HCEC 1CT (cell line): ENCODE results near the gene SERPINB13.

Experiments used
- DNase-seq: peaks from one replicate; pipeline ENCODE4 v3.0.0-alpha.2; 2017

The SERPINB13 gene, protein sequence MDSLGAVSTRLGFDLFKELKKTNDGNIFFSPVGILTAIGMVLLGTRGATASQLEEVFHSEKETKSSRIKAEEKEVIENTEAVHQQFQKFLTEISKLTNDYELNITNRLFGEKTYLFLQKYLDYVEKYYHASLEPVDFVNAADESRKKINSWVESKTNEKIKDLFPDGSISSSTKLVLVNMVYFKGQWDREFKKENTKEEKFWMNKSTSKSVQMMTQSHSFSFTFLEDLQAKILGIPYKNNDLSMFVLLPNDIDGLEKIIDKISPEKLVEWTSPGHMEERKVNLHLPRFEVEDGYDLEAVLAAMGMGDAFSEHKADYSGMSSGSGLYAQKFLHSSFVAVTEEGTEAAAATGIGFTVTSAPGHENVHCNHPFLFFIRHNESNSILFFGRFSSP

DNA sequence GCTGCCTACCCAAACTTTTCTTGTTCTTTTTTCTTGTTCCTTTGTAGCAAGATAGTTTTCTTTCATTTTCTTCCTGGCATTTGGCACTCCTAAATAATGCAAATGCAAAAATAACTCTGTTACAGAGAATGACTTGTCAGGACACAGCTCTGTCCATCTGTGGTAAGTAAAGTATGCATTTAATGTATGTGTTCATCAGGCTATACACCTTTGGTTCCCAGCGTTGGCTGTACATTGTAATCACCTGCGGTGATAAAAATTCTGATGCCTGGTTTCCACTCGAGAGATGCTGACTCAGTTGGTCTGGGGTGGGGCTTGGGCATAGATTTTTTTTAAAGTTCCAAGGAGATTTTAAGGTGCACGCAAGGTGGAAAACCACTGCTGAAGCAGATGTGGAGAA lies at the start of gene SERPINB13:
Gene SERPINB13 (plus strand): TSS at position 378 of the 400 bp plus-strand sequence. CDS start 1,325 bp downstream, outside the sequence.
- DNase-seq: no peak

DNA sequence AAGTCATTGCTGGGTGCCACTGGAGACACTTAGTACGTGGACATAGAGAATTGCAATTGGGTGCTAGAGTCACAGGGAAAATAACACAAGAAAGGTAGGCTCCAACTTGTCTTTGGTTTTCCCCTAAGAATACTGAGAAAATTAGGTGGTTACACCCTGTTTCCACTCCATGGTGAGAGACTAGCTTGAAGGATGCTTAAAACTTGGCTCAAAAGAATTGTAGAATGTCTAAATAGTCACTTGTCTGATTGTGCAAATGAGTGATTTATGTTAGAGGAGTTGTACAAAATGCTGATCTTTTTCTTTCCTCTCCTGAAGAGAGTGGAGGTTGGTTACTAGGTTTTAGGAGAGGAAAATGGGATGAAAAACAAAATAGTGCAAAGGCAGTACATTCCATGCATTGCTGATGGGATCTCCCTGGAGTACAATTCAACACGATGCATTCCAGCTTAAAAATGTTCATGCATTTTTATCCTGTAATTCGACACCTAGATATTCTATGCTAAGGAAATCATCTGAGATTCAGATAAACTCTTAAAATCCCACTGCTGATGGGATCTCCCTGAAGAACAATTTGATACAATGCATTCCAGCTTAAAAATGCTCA lies 47.1 kb upstream of the SERPINB13 start:
- DNase-seq: peak; percentile 54

DNA sequence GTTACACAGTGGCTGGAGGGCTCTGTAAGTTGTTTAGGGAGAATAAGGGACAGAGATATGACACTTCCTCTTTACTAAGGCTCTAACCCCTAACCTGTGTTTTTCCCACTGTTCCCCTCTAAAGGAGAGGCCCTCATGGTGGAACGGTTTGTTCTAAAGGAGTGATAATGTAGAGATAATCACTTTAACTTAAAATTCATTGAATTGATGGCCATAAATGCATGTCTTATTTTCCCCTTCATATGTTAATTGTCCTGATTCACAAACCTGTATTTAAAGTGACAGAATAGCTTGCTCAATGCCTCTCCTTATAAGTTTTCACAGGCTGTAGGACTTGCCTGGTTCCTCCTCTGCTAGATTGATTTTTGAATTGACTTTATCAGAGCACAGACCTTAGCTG lies 45.1 kb upstream of the SERPINB13 start, which contains the start of gene SERPINB12:
Gene SERPINB12 (plus strand): TSS at position 301 of the 400 bp plus-strand sequence. CDS start 13,791 bp downstream, outside the sequence.
- no peak for DNase-seq

DNA sequence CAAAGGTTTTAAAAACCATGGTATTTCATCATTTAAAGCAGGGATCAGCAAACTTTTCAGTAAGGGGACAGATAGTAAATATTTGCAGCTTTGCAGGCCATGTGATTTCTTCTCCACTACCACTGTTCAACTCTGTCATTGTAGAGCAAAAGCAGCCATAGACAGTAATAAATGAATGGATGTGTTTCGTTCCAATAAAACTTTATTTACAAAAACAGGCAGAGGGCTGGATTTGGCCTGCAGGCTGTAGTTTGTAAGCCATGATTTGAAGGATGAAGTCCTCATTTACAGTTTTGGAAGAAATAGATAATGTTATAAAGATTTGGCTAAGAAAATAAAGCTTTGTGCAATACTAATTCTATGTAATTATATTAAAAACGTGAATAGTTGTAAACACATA lies 43.1 kb upstream of the SERPINB13 start:
- DNase-seq: no peak

DNA sequence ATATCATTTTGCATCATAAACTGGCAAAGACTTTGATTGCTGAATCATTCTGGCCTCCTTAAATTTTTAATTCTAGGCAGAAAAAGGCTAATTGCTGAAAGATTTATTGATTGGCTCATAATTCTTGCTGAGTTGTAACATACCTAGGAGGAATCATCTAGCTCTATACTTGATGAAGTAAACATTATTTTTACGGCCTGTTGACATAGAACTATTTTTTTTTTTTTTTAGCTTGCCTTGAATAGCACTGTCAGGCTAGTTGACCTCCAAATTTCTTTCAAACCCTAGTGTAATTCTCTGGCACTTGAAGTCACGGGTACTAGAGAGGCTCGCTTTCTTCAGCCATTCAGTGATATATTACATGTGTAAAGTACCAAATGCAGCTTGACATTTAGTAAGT lies 42.1 kb upstream of the SERPINB13 start:
- no peak for DNase-seq

DNA sequence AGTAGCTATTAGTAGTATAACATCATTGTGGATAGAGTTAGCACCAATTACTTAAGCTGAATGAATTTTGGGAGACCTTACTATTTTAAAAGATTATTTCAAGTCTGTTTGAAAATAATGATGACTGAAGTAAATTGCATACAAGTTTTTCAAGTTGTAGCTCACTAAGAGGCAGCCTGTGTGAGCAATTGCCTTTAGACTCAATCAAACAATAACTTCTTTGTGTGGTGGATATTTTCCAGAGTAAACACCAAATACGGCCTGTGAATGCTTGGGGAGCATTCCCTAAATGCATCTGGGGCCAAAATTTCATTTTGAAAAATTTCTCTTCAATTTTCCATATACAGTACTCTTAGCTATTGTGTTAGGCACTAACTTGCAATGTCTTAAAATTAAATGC lies 37.1 kb upstream of the SERPINB13 start:
- DNase-seq: no peak

DNA sequence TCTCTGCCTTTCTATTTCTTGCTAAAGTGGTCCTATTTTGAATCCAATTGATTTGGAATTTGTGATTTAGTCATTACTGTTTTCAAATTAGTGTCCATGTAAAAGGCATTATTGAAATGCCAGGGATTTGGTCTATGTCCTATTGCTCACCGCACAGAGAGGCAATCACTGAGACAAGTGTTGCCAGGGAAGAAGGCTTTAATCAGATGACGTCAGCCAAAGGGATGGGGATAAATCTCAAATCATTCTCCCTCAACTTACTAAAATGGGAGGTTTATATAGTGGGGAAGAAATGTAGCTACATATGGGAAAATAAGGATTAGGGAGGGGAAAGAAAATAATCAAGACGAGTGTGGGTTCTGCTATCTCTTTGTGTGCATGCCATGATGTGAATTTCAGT lies 35.4 kb upstream of the SERPINB13 start:
- no peak for DNase-seq

DNA sequence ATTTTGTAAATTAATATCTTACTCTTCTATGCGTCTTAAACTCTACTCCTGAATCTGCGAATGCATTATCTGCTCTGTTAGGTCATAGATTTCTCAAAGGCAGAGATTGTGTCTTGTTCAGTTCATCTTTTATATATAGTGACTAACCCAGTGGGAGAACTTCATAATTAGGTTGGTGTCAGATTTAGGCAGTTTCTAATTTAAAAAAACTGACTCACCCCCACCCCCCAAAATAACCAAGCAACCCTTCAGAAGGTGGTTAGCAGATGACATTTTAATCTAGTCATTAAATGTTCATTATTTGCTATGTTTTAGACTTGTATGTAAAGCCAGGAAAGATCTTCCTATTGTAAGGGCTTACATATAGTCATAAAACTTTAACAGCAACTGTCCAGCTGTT lies 34.6 kb upstream of the SERPINB13 start:
- peak; percentile 9 for DNase-seq

DNA sequence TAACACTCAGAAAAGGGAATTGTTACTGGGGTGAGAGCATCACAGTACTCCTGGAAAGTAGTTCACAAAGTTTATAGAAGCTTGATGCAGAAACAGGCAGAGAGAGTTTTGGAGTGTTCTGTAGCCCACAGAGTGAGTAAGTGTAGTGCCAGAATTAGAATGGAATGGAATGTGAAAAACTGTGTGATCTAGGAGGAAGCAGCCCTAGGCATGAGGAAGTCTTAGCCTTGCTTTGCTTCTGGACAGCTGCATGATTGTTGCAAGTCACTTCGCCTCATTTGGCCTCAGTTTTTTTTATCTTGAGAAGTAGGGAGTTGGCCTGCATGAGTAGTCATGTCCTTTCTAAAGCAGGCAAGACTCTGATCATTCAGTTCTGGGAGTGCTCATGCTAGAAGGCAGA lies 34.1 kb upstream of the SERPINB13 start:
- DNase-seq: peak; percentile 94

DNA sequence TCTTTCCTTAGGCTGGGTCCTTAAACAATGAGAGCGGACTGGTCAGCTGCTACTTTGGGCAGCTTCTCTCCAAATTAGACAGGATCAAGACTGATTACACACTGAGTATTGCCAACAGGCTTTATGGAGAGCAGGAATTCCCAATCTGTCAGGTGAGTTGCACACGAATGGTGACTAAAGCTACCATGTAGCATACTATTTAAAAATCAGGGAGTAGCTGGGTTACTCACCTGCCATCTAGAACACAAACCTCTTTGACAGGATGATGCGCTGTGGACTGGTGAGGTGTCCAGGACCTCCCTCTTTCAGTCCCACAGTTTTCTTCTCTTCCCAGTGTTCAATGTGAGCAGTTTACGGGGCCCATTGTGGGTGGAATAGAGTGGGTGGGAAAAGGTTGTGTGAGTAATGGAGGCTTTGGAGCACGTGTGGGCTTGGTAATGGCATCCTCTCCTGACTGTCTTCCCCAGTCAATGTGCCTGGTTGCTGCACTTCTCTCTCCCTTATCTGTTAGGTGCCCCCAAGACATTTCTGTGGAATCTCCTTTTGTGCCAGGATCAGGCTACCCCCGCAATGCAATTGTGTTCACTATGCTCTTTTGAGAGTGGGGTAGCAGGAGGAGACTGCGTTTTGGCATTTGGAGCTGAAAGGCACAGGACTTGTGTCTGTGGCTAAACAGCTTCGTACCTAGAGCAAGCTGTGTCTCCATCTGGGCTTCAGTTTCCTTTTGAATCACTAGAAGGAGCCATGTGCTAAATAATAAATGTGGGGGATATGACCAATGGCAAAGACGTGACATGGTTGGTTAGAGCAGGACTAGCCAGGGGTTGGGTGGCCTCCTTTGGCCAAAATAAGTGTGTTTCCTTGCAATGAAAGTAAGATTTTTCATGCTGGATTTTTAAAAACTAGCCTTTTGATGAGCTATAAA lies 27.3 kb upstream of the SERPINB13 start:
- DNase-seq: no peak

DNA sequence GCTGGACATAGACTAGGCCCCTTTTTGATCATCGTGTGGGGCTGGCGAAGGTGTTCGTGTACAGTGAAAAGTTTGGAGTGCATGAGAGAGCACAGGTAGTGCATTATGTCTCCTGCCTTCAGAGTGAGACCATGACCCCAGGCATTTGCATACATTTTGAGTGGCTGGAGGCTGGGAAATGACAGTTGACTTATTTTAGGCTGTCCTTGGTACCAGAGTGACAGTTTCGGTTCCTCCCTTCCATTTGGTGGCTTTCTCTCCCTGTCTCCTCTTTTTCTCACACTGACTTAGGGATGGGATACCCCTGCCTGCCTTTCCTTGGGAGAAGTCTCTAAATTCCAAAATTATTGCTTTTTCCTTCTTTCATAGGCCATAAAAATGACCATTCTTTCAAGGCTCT lies 24.9 kb upstream of the SERPINB13 start:
- no peak for DNase-seq

DNA sequence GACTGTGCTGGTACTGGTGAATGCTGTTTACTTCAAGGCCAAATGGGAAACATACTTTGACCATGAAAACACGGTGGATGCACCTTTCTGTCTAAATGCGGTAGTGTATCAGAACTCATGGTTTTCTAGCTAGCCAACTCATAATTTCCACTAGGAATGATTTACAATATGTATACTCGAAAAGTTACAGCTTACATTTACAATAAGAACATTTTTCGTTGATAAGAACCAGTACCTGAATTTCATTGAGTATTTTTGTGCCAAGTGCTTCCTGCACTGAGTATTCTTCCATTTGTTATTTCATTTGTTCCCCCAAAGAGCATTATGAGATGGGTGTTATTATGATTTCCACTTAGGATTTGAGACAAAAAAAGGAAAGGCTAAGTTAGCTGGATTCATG lies 23.1 kb upstream of the SERPINB13 start:
- no peak for DNase-seq

DNA sequence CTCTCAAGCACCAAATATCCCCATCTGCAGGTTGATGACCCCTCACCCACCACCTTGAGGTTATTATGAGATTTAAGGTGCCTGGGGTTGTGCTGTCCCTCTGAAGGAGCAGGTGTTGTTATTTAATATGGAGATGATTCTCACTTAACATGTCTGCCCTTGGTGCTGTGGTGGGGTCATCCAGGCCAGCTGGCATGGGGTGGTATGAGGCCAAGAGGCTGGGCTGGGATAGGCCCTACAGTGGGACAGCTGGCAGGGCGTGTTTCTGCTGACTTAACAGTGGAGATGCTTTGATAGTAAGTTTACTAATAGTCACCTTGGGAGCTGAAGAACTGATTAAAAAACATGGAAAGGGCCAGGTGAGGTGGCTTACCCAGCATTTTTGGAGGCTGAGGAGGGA lies 22.6 kb upstream of the SERPINB13 start:
- no peak for DNase-seq

DNA sequence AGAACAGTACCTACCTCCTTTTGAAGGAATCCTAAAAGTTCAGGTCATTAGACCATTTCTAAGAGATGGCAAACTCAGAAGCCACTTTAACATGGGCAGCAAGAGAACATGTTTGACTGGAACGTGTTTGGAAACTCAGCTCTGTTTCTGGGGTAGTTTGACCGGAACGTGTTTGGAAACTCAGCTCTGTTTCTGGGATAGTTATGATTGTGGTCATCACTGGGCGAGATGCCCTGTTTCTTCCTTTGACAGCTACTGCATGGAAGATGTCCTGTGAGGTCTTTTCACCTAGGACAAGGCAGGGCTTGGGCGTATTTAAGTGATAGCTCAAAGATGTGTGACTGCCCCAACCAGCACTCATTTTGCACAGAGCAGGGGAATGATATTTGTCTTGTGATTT lies 19.9 kb upstream of the SERPINB13 start:
- DNase-seq: no peak

DNA sequence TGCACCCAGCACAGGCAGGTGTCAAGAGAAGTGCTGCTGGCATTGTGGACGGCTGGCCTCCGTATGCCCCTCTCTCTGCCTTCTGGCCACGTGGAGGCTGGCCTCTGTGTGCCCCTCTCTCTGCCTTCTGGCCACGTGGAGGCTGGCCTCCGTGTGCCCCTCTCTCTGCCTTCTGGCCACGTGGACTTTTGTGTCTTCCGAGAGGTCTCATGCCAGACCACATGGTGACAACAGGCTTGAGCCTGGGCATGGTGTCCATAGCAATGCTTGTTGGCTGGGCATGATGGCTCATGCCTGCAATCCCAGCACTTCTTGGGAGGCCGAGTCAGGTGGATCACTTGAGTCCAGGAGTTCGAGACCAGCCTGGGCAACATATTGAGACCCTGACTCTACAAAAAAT lies 19.3 kb upstream of the SERPINB13 start:
- DNase-seq: no peak

DNA sequence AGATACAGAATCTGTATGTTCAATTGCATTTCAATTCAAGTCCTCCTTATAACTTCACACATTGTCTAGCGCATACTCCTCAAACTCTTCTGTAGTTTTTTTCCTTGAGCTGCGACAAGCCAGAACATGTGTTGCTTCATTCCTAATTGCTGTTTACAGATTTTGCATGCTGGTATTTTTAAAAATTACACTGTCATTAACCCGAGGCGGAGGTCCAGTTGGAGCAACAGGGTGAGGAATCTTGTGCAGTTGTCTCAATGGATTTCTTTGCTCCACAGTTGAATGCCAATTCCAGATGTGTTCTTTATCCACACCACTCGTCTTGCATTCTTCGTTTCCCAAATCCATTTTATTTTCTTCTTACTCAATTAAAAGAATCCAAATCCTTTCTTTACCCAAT lies 16.4 kb upstream of the SERPINB13 start:
- DNase-seq: no peak

DNA sequence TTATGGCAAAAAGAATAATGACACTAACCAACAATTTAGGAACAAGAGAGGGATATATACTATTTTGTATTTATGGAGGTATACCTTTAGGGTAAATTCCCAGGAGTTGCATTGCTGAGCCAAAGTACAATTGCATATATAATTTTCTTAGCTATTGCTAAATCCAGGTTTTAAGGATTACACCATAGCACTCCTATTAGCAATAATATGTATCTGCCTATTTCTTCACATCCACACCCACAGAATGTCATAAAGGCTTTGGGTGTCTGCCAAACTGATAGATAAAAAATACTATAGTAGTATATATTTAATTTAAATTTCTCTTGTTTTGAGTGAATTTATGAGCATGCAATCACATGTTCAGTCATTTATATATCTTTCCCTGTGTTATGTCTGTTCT lies 11.5 kb upstream of the SERPINB13 start:
- DNase-seq: no peak

DNA sequence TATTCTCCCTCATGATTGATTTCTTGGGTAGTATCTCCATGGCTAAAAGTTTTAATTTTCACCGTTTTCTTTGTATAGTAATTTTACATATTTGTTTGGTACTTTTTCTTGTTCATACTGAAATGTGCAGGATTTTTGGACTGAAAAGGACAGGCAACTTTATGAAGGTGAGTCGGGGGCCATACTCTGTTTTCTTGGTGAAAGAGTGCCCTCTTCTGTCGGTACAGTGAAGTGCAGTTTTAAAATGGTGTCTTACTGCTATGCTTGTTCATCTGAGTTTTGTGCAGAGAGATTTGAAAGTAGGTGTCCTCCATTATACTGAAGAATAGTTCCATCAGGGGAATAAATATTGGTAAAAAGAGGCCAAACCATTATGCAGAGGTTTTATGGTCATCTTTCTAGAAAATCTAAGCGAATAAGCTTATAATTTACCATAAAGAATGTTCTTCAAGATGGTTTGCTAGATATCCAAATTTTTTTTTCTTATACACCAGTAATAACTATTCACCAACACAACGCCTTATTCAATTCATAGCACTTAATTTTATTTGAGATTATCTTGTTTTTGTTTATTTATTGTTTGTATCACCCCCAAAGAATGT lies 8.7 kb upstream of the SERPINB13 start:
- peak; percentile 33 for DNase-seq

DNA sequence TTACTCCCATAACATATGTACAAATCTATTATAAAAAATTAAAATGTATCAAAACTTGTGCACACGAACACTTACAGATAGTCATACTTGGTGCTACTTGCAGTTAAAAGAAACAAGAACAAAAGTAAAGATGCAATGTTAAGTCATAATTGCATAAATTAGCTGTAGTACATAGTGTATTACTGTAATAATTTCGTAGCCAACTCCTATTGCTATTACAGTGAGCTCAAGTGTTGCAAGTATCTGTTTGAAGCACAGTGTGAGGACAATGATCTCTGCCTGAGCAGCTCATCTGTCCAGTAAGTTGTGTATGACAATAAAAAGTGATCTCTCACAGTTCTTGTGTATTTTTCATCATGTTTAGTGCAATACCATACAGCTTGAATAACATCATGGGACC lies 7.5 kb upstream of the SERPINB13 start:
- DNase-seq: no peak

DNA sequence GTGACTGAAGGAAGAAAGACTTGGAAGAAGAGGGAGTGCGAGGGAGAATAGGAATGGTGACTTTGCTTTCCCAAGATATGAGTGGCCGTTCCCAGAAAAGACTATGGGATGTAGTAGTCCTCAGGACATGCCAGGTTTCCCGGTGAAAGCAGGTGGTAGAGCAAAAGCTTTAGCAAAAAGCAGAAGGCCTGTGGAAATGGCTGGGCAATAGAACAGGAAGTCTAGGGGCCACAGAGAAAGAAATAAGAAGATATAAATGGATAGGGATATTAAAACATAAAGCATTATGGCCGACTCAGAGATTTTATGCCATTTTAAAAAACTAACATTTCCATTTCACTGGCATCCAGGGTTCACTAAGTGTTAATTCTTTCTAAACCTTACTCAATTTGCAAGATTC lies 1.2 kb upstream of the SERPINB13 start:
- no peak for DNase-seq

DNA sequence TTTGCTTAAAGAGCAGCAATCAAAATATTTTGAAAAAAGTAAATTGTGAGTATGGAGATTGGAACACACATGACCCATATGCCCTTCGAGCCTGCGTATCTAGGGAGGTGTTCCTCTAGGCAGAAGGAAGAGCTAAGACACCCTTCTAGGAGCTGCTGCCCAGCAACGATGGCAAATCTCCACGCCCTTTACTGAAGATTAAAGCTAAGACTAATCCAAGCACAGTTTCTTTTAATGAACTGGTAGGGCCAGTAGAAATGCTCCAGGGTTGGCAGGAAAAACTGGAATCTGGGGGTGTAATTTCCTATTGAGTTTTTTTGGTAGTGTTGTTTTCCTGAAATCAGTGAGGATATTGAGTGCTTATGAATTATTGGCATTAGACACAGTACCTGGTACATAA lies 712 bp upstream of the SERPINB13 start:
- no peak for DNase-seq

DNA sequence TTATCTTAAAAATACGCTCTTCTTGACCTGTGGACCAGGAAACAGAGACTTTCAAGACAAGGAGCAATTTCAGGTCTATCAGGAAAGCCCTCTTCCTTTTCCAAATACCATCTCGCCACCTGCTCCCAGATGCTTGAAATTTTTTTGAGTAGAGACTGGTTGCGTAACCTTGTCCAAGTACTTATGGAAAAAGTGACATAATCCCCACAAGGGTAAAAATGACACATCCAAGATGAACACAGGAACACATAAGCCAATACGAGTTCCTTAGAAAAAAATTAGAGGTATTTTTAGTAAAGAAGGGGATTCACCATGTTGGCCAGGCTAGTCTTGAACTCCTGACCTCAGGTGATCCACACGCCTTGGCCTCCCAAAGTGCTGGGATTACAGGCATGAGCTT lies 1.8 kb downstream of the SERPINB13 start:
- peak; percentile 51 for DNase-seq

DNA sequence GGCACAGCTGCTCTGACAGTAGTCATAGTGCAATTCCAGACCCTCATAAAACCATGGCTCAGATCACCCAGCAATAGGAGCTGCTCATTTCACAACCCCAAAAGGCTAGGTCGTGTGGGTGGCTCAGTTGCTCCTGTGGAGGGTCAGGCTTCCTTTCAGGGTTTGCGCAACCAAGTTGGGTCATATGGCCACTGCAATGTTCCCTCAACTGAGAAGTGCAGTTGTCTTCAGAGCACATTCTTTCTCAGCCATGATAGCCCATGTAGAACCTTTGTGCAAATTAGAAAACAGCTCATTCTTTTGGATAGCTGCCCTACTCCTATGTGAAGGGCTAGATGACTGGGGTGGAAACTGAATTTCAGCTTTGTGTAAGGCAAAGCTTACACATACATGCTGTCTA lies 3.2 kb downstream of the SERPINB13 start:
- peak; percentile 37 for DNase-seq
